ENCODE measurements around the gene USF2. TPM values are rescaled to one million over a fixed set of nuclear protein-coding genes. Genes with fewer than 3 reads are reported as not detected.

USF2 gene
- total RNA-seq, 1 experiment from 2014 or later, result 81.6 TPM

GRCh38 chr19:35251456-35251855 is 17.3 kb upstream of the USF2 start:
- BruUV-seq (replicated peaks), result no TSS peak
- Mint-ChIP-seq H3K27me3 (ENCODE audit: insufficient read depth, unreplicated experiment) (no peaks in the 10 kb centered on the region), H3K4me1 (ENCODE audit: insufficient read depth, unreplicated experiment) (peaks cover 16% of the 10 kb centered on the region), H3K27ac (ENCODE audit: low read depth, unreplicated experiment) (no peak overlapping the region), H3K4me3 (ENCODE audit: unreplicated experiment) (no peak overlapping the region), H3K36me3 (ENCODE audit: insufficient read depth, unreplicated experiment) (peaks cover 52% of the 10 kb centered on the region), H3K9me3 (ENCODE audit: unreplicated experiment) (no peaks in the 10 kb centered on the region)
- ChIA-PET CTCF (interaction anchor here (0.6 to 1.6 kb wide), 4 partner anchors 110 to 185 kb away, joined by 3 to 5 read pairs (median 4); no protein-coding TSS in a partner anchor), POLR2A (interaction anchor here (1.3 to 1.4 kb wide), 2 partner anchors 9 to 12 kb away, joined by 3 to 4 read pairs; no protein-coding TSS in a partner anchor)
- DNase-seq (ENCODE audit: unreplicated experiment), result no peak
- intact Hi-C loops (cut with micrococcal nuclease), result no loop called here
- no peak for TF ChIP-seq CTCF (IDR thresholded peaks at IDR 0.05; ENCODE audit: unreplicated experiment)

GRCh38 chr19:35253316-35254286 is 15.2 kb upstream of the USF2 start:
- no peak for DNase-seq (ENCODE audit: unreplicated experiment)
- ChIA-PET POLR2A (interaction anchor here (1.1 kb wide), 1 partner anchor 11 kb away, joined by 3 read pairs; no protein-coding TSS in a partner anchor), CTCF (interaction anchor here (1.5 kb wide), 1 partner anchor 15 kb away, joined by 3 read pairs; the partner anchor contains the start of gene USF2)
- no peak for TF ChIP-seq CTCF (IDR thresholded peaks at IDR 0.05; ENCODE audit: unreplicated experiment)
- H3K9me3 Mint-ChIP-seq (ENCODE audit: unreplicated experiment), result no peaks in the 10 kb centered on the region
- peaks cover 52% of the 10 kb centered on the region for H3K36me3 Mint-ChIP-seq (ENCODE audit: insufficient read depth, unreplicated experiment)
- no peak overlapping the region for H3K27ac Mint-ChIP-seq (ENCODE audit: low read depth, unreplicated experiment)
- no peak overlapping the region for H3K4me3 Mint-ChIP-seq (ENCODE audit: unreplicated experiment)
- H3K27me3 Mint-ChIP-seq (ENCODE audit: insufficient read depth, unreplicated experiment), result no peaks in the 10 kb centered on the region
- BruUV-seq (replicated peaks), result no TSS peak
- intact Hi-C loops (cut with micrococcal nuclease), result no loop called here
- H3K4me1 Mint-ChIP-seq (ENCODE audit: insufficient read depth, unreplicated experiment), result peaks cover 7% of the 10 kb centered on the region

- Mint-ChIP-seq H3K27me3 (ENCODE audit: insufficient read depth, unreplicated experiment) (no peaks in the 10 kb centered on the region), H3K4me1 (ENCODE audit: insufficient read depth, unreplicated experiment) (peaks cover 3% of the 10 kb centered on the region), H3K27ac (ENCODE audit: low read depth, unreplicated experiment) (no peak overlapping the region), H3K36me3 (ENCODE audit: insufficient read depth, unreplicated experiment) (peaks cover 60% of the 10 kb centered on the region), H3K9me3 (ENCODE audit: unreplicated experiment) (no peaks in the 10 kb centered on the region), H3K4me3 (ENCODE audit: unreplicated experiment) (no peak overlapping the region)
- no peak for TF ChIP-seq CTCF (IDR thresholded peaks at IDR 0.05; ENCODE audit: unreplicated experiment)
- intact Hi-C loops (cut with micrococcal nuclease), result no loop called here
- no peak for DNase-seq (ENCODE audit: unreplicated experiment)
- ChIA-PET POLR2A (interaction anchor here (1.0 kb wide), 1 partner anchor 13 kb away, joined by 4 read pairs; no protein-coding TSS in a partner anchor), CTCF (interaction anchor here (0.6 to 1.5 kb wide), 4 partner anchors 10 to 252 kb away, joined by 3 read pairs; partner anchors contain the start of gene USF2)
- no TSS peak for BruUV-seq (replicated peaks)
These were observed 14.1 kb upstream of the USF2 start for GRCh38 chr19:35254341-35255297.
